GM13977 (cell line): Measurements from ENCODE around the gene PLEKHG4.

Source experiments
- DNase-seq: peaks from one replicate; pipeline ENCODE4 v3.0.0; 2012; ENCODE audit warnings: low spot score
- in situ Hi-C: fragments of 300-500 bp; cut with MboI; formaldehyde crosslinking; loops from one replicate; pipeline ENCODE4 v1.12.0; 2022; ENCODE audit warnings: low sequenced_read_pairs, low pct_unique_long_range_greater_than_20kb, mixed read lengths, inconsistent platforms; ENCODE audit not compliant: unreplicated experiment
- TF ChIP-seq, protein P1 (sequence below): IDR thresholded peaks from 2 replicates; pipeline ENCODE4 v1.5.1; 2012; ENCODE audit warnings: mild to moderate bottlenecking, control low read depth; ENCODE audit not compliant: insufficient read depth; ENCODE audit errors: extremely low read depth, missing control alignments

Gene PLEKHG4, protein sequence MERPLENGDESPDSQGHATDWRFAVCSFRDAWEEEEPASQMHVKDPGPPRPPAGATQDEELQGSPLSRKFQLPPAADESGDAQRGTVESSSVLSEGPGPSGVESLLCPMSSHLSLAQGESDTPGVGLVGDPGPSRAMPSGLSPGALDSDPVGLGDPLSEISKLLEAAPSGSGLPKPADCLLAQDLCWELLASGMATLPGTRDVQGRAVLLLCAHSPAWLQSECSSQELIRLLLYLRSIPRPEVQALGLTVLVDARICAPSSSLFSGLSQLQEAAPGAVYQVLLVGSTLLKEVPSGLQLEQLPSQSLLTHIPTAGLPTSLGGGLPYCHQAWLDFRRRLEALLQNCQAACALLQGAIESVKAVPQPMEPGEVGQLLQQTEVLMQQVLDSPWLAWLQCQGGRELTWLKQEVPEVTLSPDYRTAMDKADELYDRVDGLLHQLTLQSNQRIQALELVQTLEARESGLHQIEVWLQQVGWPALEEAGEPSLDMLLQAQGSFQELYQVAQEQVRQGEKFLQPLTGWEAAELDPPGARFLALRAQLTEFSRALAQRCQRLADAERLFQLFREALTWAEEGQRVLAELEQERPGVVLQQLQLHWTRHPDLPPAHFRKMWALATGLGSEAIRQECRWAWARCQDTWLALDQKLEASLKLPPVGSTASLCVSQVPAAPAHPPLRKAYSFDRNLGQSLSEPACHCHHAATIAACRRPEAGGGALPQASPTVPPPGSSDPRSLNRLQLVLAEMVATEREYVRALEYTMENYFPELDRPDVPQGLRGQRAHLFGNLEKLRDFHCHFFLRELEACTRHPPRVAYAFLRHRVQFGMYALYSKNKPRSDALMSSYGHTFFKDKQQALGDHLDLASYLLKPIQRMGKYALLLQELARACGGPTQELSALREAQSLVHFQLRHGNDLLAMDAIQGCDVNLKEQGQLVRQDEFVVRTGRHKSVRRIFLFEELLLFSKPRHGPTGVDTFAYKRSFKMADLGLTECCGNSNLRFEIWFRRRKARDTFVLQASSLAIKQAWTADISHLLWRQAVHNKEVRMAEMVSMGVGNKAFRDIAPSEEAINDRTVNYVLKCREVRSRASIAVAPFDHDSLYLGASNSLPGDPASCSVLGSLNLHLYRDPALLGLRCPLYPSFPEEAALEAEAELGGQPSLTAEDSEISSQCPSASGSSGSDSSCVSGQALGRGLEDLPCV

DNA sequence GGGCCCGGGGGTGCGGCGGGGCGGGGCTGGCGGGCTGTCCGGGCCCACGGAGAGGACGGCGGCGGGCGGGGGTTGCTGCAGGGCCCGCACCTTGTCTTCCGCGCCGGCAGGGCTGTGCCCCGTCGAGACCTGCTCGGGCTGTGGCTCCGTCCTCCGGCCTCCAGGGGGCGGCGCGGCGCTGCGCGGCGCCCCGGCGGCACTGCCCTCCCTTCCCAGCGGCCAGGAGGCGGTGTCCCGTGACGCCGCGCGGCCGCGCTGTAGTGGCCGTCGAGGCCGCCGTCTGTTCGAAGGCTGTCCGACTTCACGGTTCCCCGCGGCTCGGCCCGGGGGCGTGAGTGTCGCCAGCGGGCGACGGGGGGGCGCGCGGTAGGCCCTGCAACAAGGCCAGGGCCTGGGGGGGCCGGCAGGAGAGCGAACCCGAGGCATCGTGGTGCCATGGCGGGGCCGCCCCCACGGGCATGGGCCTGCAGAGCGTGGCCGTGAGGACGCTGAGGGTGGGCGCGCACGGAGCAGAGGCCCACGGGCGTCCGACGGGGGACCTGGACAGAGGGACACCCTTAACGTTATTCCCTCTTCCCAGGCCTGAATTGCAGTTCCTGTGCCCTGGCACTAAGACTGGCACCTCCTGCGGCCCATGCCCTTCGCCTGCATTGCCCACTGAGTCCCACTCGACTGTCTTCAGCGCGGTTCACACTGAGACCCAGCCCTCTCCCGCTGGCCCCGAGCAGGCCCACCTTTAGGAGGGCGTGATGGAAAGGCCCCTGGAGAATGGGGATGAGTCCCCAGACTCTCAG, at the start of gene PLEKHG4:
Gene PLEKHG4, plus strand, starts transcription at position 237 of the 794 bp plus-strand sequence. Its CDS starts 513 bp downstream, at position 750.
- in situ Hi-C loops = no loop called here
- DNase-seq = peak; percentile 98
- TF ChIP-seq, protein P1, sequence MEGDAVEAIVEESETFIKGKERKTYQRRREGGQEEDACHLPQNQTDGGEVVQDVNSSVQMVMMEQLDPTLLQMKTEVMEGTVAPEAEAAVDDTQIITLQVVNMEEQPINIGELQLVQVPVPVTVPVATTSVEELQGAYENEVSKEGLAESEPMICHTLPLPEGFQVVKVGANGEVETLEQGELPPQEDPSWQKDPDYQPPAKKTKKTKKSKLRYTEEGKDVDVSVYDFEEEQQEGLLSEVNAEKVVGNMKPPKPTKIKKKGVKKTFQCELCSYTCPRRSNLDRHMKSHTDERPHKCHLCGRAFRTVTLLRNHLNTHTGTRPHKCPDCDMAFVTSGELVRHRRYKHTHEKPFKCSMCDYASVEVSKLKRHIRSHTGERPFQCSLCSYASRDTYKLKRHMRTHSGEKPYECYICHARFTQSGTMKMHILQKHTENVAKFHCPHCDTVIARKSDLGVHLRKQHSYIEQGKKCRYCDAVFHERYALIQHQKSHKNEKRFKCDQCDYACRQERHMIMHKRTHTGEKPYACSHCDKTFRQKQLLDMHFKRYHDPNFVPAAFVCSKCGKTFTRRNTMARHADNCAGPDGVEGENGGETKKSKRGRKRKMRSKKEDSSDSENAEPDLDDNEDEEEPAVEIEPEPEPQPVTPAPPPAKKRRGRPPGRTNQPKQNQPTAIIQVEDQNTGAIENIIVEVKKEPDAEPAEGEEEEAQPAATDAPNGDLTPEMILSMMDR = peak; percentile 89

DNA sequence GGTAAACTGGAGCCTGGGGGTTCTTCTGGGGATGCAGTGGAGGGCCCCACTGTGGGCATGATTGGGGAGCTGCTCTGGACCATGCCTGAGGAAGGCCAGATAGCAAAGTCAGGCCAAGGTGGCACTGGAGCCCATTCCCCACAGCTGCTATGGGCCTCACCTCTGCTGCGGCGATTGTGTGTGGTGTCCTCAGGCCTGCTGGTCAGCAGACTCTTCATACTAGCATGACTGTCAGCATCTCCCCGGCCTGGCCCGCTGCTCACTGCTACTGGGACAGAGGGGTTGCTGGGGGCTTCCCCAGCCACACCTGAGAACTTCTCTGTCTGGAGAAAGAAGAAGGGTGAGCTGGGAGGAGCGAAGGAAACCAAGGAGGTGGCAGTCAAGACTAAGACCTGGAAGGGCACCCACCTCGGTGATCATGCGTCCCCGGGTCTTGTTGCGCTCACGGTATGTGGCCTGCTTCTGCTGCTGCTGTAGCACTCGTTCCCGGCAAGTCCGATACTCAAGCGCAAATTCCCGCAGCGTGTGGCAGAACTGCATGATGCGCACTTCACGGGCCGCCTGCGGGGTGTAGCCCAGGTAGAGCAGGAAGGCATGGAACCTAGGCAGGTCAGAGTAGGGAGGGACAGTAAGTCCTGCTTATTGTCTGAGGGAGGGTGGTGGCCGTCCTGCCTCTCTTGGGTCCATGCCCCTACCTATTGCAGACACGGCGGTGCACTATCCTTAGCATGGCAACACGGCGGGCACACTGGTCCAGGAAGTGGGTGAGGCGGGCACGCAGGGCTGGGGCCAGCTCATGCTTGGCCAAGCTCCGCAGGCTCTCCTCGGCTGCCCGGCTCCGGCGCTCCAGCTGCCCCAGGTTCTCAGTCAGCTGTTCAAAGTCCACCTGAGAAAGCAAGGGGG, 49.2 kb upstream of the PLEKHG4 start:
- DNase-seq = no peak
- in situ Hi-C loops = no loop called here
- TF ChIP-seq, protein P1 = no peak

DNA sequence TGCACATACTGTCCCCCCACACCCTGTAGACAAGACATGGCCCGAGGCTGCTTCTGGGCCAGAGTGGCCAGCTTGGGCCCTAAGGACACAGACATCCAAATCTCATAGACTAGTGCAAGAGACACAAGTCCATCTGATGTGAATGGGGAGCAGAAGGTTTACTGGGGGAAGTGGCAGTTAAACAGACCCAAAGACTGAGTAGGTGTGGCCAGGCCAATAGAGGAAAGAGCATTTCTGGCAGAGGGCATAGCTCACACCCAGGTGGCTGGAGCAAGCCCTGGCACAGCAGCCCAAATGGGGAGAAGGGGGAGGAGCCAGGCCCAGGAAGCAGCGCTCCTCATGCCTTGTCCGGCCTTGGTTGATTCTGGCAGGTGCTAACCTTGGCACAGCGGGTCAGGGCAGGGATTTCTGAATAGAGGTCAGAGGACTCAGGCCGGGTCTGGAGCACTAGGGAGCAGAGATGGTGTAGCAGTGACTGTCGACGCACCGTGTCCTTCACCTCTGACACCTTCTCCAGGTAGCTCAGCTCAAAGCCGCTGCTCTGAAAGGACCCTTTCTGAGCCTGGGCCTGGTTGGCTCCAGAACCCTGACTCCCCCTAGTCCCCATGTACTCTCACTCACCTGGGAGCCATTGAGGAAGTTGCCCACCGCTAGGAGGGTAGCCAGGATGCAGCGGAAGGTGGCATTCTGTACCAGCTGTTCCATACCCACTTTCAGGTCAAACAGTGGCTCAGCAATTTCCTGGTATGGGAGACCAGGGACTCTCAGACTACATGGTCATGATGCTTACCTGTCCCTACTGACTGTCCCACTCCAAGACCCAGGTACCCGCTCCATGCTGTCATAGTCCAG, 48.3 kb upstream of the PLEKHG4 start:
- TF ChIP-seq, protein P1 = no peak
- DNase-seq = no peak
- in situ Hi-C loops = no loop called here

DNA sequence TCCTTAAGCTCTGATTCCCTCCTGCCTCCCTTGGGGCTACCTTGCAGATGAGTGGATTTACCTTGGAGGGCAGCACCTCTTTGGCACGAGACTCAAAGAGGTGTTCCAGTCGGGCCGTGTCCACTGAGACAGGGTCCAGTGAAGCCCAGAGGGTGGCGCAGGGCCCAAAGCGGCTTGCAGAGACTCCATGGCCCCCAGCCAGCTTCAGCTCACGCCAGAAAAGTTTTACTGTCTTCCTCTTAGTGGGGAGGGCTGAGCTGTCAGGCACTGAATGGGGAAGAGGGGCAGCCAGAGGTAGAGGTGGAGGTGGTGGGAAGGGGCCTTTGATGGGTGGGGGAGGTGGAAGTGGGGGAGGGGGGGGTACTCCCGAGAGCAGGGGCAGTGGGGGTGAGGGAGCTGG, 45.7 kb upstream of the PLEKHG4 start:
- in situ Hi-C loops = no loop called here
- no peak for DNase-seq
- TF ChIP-seq, protein P1 = no peak

DNA sequence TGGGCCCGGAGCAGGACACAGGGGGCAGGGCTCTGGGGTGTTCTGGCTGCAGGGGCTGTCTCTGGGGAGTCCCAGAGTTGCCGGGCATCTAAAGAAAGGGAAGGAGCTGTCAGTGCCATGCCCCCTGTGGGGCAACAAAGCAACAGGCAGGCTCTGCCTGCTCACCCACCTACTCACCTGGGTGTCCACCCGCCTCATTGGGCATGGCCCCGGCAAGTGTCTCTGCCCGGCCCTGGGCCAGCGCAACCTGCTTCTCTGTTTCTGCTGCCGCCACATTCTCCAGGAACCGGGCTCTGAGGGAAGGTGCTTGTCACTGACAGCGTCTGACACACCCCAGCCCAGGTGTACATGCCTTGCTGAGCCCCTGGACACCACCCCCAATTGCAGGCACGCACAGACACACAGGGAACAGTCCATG, 45.1 kb upstream of the PLEKHG4 start:
- no peak for DNase-seq
- in situ Hi-C loops = no loop called here
- TF ChIP-seq, protein P1 = no peak
